SK-N-MC (cell line): Measurements from ENCODE around the gene NDC80.

ENCODE experiments used
- EZH2 ChIP-seq: fragments of 200-600 bp; sonication (generic); IDR thresholded peaks from one replicate; pipeline ENCODE4 v1.6.1; 2017; ENCODE audit warnings: antibody characterized with exemption
- POLR2AphosphoS5 ChIP-seq: IDR thresholded peaks from 2 replicates; pipeline ENCODE4 v1.6.1; 2012; ENCODE audit warnings: mild to moderate bottlenecking, low read depth, low read length, borderline replicate concordance

DNA sequence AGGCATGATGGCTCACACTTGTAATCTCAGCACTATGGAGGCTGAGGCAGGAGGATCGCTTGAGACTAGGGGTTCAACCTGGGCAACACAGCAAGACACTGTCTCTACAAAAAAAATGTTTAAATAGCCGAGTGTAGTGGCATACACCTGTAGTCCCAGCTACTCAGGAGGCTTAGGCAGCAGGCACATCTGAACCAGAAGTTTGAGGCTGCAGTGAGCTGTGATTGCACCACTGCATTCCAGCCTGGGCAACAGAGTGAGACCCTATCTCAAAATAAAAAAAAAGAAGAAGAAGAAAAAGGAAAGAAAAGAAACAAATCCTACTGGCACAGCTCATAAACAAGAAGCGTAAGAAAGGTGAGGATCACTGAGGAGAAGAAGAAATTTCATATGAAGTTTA lies 19.9 kb upstream of the NDC80 start:
- TF ChIP-seq POLR2AphosphoS5 (no peak), EZH2 (no peak)
